SU-DHL-6 (cell line): ENCODE results near the gene GSG1.

ENCODE experiments used
- H2AFZ ChIP-seq: fragments of 200-600 bp; sonication (generic); 2 replicates; pipeline ENCODE4 v1.6.1; 2014; ENCODE audit warnings: low read depth, mild to moderate bottlenecking, moderate library complexity, mixed read lengths, antibody characterized with exemption, low read length; ENCODE audit not compliant: severe bottlenecking
- H3F3A ChIP-seq: fragments of 200-600 bp; shearing (Covaris generic); 2 replicates; pipeline ENCODE4 v1.6.0; 2016; ENCODE audit warnings: antibody characterized with exemption, mild to moderate bottlenecking; ENCODE audit not compliant: insufficient read depth
- H3K27ac ChIP-seq: fragments of 200-600 bp; sonication (generic); 2 replicates; pipeline ENCODE4 v1.5.1; 2016; ENCODE audit warnings: low read depth, mild to moderate bottlenecking, low read length, moderate library complexity, mixed read lengths
- H3K27me3 ChIP-seq: fragments of 200-600 bp; sonication (generic), shearing (Covaris generic); 2 replicates; pipeline ENCODE4 v1.6.0; 2014; ENCODE audit warnings: mild to moderate bottlenecking, low read length
- H3K36me3 ChIP-seq: fragments of 200-600 bp; sonication (generic); 2 replicates; pipeline ENCODE4 v1.6.1; 2014; ENCODE audit warnings: mild to moderate bottlenecking, low read length, mixed read lengths
- H3K4me2 ChIP-seq: fragments of 300-600, 200-600 bp; shearing (Covaris generic), sonication (generic); 2 replicates; pipeline ENCODE4 v1.6.0; 2014; ENCODE audit warnings: low read length, low read depth, mild to moderate bottlenecking; ENCODE audit not compliant: poor library complexity, severe bottlenecking
- H3K4me3 ChIP-seq: fragments of 200-600 bp; sonication (generic); 2 replicates; pipeline ENCODE4 v1.5.1; 2014; ENCODE audit warnings: antibody characterized with exemption, low read length, mild to moderate bottlenecking, mixed read lengths; ENCODE audit not compliant: insufficient read depth, poor library complexity, severe bottlenecking
- H3K79me2 ChIP-seq: fragments of 200-600 bp; sonication (generic); 2 replicates; pipeline ENCODE4 v1.6.1; 2014; ENCODE audit warnings: mild to moderate bottlenecking, low read length, moderate library complexity; ENCODE audit not compliant: insufficient read depth
- H3K9ac ChIP-seq: fragments of 200-600 bp; sonication (generic); 2 replicates; pipeline ENCODE4 v1.7.0; 2014; ENCODE audit warnings: mild to moderate bottlenecking, low read length
- H3K9me2 ChIP-seq: fragments of 200-600 bp; sonication (generic); replicated peaks from 2 replicates; pipeline ENCODE4 v1.6.1; 2014; ENCODE audit warnings: low read length; ENCODE audit not compliant: insufficient read depth
- H3K9me3 ChIP-seq: fragments of 200-600 bp; sonication (generic); 2 replicates; pipeline ENCODE4 v1.6.1; 2014; ENCODE audit warnings: low read length, mixed read lengths; ENCODE audit not compliant: insufficient read depth
- H4K20me1 ChIP-seq: fragments of 200-600 bp; sonication (generic); 2 replicates; pipeline ENCODE4 v1.6.1; 2014; ENCODE audit warnings: low read depth, mild to moderate bottlenecking, antibody characterized with exemption, low read length, moderate library complexity, mixed read lengths
- CTCF ChIP-seq: fragments of 200-600 bp; sonication (generic); IDR thresholded peaks from one replicate; pipeline ENCODE4 v1.5.1; 2017; ENCODE audit warnings: antibody characterized with exemption, mild to moderate bottlenecking, low read length, moderate library complexity; ENCODE audit not compliant: insufficient read depth, poor library complexity, severe bottlenecking
- EZH2phosphoT487 ChIP-seq: fragments of 200-600 bp; sonication (generic), shearing (Covaris generic); conservative IDR thresholded peaks from 2 replicates; pipeline ENCODE4 v1.6.1; 2018; ENCODE audit warnings: mild to moderate bottlenecking, antibody characterized with exemption, low read length, moderate library complexity, mixed read lengths

Gene GSG1

GRCh38 chr12:13041224-13041623 is 62.2 kb downstream of the GSG1 start:
- TF ChIP-seq EZH2phosphoT487 = no peak
- TF ChIP-seq CTCF = no peak
- no peak overlapping the region for H2AFZ ChIP-seq

GRCh38 chr12:13039328-13039956 is 64.0 kb downstream of the GSG1 start:
- Histone ChIP-seq H3K36me3 (no peaks in the 10 kb centered on the region), H3K9me3 (no peaks in the 10 kb centered on the region), H4K20me1 (no peaks in the 10 kb centered on the region), H3K27ac (no peak overlapping the region), H3K79me2 (no peaks in the 10 kb centered on the region), H3F3A (no peaks in the 10 kb centered on the region), H2AFZ (no peak overlapping the region), H3K9ac (no peak overlapping the region), H3K4me3 (no peak overlapping the region), H3K4me2 (no peak overlapping the region), H3K27me3 (no peaks in the 10 kb centered on the region), H3K9me2 (no peaks in the 10 kb centered on the region)
- TF ChIP-seq CTCF = no peak
- TF ChIP-seq EZH2phosphoT487 = no peak

More at GRCh38 chr12:13041224-13041623, 62.2 kb downstream of the GSG1 start:
- H3F3A ChIP-seq = no peaks in the 10 kb centered on the region
- no peaks in the 10 kb centered on the region for H3K36me3 ChIP-seq
- H3K9me3 ChIP-seq = no peaks in the 10 kb centered on the region
- no peaks in the 10 kb centered on the region for H4K20me1 ChIP-seq
- no peaks in the 10 kb centered on the region for H3K79me2 ChIP-seq
- no peak overlapping the region for H3K4me2 ChIP-seq
- H3K27me3 ChIP-seq = no peaks in the 10 kb centered on the region
- H3K9ac ChIP-seq = no peak overlapping the region
- H3K27ac ChIP-seq = no peak overlapping the region
- H3K4me3 ChIP-seq = no peak overlapping the region
- no peaks in the 10 kb centered on the region for H3K9me2 ChIP-seq

- Histone ChIP-seq H3K4me3 (no peak overlapping the region), H3K36me3 (no peaks in the 10 kb centered on the region), H3K4me2 (no peak overlapping the region), H3K27ac (no peak overlapping the region), H3K9me2 (no peaks in the 10 kb centered on the region), H3K79me2 (no peaks in the 10 kb centered on the region), H3F3A (no peaks in the 10 kb centered on the region), H2AFZ (no peak overlapping the region), H3K27me3 (no peaks in the 10 kb centered on the region), H3K9me3 (no peaks in the 10 kb centered on the region), H3K9ac (no peak overlapping the region), H4K20me1 (no peaks in the 10 kb centered on the region)
- TF ChIP-seq CTCF (no peak), EZH2phosphoT487 (no peak)
These were observed 64.8 kb downstream of the GSG1 start for GRCh38 chr12:13038491-13039161.
